ENCODE measurements around the gene MYG1.
"Not testable (repeated sequence)": the region's sequence is repeated elsewhere in the genome, so short reads cannot be mapped to it uniquely, and the experiment has no call there.

Gene MYG1

DNA sequence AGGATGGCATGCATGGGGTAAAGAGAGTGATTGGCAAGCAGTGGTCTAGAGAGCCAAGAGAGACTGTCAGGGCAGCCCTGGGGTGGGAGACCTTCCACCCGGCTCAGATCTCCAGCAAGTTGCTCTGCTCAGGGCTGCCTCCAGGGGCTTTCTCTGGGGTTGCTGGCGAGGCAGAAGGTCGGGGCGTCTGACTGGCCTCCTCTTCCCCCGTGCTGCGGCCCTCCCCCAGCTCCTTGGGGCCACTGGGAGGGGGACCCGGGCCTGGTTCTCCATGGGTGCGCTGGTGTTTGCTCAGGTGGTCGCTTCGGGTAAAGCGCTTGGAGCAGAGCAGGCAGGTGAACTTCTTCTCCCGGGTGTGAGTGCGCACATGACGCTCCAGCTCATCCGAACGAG lies 28.5 kb downstream of the MYG1 start:
- Histone ChIP-seq H3K36me3 (ENCODE audit: control insufficient read depth in 2 of 2, insufficient read depth in 2 of 2, low read length in 2 of 2) (no peaks in the 10 kb centered on the region), H3K27ac (ENCODE audit: low read length) (no peak overlapping the region), H3K27me3 (ENCODE audit: control insufficient read depth in 1 of 2, insufficient read depth in 2 of 2, low read length in 2 of 2) (peaks cover 10% of the 10 kb centered on the region in 2 donors), H3K9me3 (ENCODE audit: control insufficient read depth in 2 of 2, low read length in 2 of 2) (no peaks in the 10 kb centered on the region), H3K4me3 (ENCODE audit: low read length in 2 of 2) (no peak overlapping the region), H3K4me1 (ENCODE audit: control insufficient read depth, insufficient read depth, low read length) (peaks cover 19% of the 10 kb centered on the region), H3K9ac (ENCODE audit: low read length in 2 of 2) (no peak overlapping the region)

DNA sequence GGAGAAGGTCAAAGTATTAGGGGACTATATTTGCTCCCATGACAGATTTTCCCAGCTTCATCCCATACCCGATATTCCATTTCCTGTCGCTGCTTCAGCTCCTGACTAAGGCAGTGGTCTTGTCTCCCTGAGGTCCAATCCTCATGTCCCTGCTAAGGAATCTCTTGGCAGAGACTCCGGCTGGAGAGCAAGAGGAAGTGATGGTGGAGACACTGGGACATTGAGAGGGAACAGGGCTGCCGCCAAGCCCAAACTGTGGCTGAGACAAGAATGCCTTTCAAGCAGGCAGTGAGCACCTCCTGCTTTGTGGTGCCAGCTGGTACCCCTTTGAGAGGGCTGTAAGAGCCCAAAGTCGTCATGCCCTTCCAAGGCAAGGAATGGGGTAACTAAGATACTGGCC lies 31.2 kb downstream of the MYG1 start:
- H3K4me1 ChIP-seq (ENCODE audit: control insufficient read depth, insufficient read depth, low read length) = peaks cover 6% of the 10 kb centered on the region
- H3K4me3 ChIP-seq (ENCODE audit: low read length in 2 of 2) = no peak overlapping the region
- H3K27ac ChIP-seq (ENCODE audit: low read length) = no peak overlapping the region
- no peaks in the 10 kb centered on the region for H3K9me3 ChIP-seq (ENCODE audit: control insufficient read depth in 2 of 2, low read length in 2 of 2)
- H3K9ac ChIP-seq (ENCODE audit: low read length in 2 of 2) = no peak overlapping the region
- no peaks in the 10 kb centered on the region for H3K36me3 ChIP-seq (ENCODE audit: control insufficient read depth in 2 of 2, insufficient read depth in 2 of 2, low read length in 2 of 2)
- H3K27me3 ChIP-seq (ENCODE audit: control insufficient read depth in 1 of 2, insufficient read depth in 2 of 2, low read length in 2 of 2) = peaks cover 20 to 24% of the 10 kb centered on the region in 2 donors

DNA sequence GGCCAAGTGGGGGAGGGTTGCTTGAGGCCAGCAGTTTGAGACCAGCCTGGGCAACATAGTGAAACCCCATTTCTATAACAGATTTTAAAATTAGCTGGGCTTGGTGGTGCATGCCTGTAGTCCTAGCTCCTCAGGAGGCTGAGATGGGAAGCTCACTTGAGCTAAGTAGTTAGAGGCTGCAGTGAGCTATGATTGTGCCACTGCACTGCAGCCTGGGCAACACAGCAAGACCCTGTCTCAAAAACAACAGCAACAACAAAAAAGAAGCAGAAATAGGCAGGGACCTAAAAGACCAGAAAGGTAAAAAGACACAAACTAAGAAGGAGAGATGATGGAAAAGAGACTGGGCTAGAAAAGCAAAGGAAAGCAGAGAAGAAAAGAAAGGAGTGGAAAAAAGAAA lies 32.8 kb downstream of the MYG1 start:
- H3K27me3 ChIP-seq (ENCODE audit: control insufficient read depth in 1 of 2, insufficient read depth in 2 of 2, low read length in 2 of 2) = peaks cover 35 to 40% of the 10 kb centered on the region in 2 donors

DNA sequence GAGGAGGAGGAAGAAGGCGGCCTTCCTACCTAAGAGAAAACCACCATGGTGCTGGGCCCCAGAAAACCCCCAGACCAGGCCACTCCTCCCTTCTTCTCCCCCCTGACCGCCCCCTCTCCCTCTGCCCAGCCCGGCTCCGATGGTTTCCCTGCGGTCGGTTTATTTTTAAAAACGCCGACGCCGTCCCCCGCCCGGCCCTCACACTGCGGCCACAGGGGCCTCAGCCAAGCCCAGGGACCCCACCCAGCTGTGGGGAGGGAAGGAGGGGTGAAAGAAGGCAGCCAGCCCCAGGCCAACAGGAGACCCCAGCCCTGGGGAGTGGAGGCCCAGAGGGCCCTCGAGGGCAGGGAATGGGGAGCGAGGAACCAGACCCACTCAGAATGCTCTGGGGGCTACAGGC lies 33.2 kb downstream of the MYG1 start:
- H3K9me3 ChIP-seq (ENCODE audit: control insufficient read depth in 2 of 2, low read length in 2 of 2) = no peaks in the 10 kb centered on the region
- H3K36me3 ChIP-seq (ENCODE audit: control insufficient read depth in 2 of 2, insufficient read depth in 2 of 2, low read length in 2 of 2) = no peaks in the 10 kb centered on the region
- no peak overlapping the region for H3K9ac ChIP-seq (ENCODE audit: low read length in 2 of 2)
- no peak overlapping the region for H3K4me3 ChIP-seq (ENCODE audit: low read length in 2 of 2)
- no peaks in the 10 kb centered on the region for H3K4me1 ChIP-seq (ENCODE audit: control insufficient read depth, insufficient read depth, low read length)
- H3K27ac ChIP-seq (ENCODE audit: low read length) = no peak overlapping the region
- peaks cover 39 to 44% of the 10 kb centered on the region in 2 donors for H3K27me3 ChIP-seq (ENCODE audit: control insufficient read depth in 1 of 2, insufficient read depth in 2 of 2, low read length in 2 of 2)

More for the DNA sequence above, 32.8 kb downstream of the MYG1 start:
- H3K36me3 ChIP-seq (ENCODE audit: control insufficient read depth in 2 of 2, insufficient read depth in 2 of 2, low read length in 2 of 2); H3K9ac ChIP-seq (ENCODE audit: low read length in 2 of 2); H3K4me3 ChIP-seq (ENCODE audit: low read length in 2 of 2); H3K9me3 ChIP-seq (ENCODE audit: control insufficient read depth in 2 of 2, low read length in 2 of 2); H3K4me1 ChIP-seq (ENCODE audit: control insufficient read depth, insufficient read depth, low read length); H3K27ac ChIP-seq (ENCODE audit: low read length): not testable (repeated sequence)

DNA sequence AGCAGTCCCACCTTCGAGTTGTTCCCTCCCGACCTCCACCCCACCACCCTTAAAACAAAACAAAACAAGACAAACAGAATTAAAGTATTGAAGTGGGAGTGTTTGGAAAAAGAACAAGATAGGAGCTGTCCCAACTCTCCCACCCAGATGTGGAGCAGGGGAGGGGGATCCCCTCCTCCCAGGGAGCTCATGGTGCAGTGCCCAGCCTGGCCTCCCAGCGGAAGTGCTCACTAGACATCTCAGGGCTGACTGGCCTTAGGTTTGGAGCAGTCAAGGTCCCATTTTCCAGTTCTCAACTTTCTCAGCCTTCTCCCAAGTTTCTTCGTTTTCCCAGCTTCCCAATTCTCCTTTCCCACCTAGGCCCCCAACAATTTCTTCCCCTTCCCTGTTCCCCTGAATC lies 33.8 kb downstream of the MYG1 start:
- Histone ChIP-seq H3K9me3 (ENCODE audit: control insufficient read depth in 2 of 2, low read length in 2 of 2) (no peaks in the 10 kb centered on the region), H3K27me3 (ENCODE audit: control insufficient read depth in 1 of 2, insufficient read depth in 2 of 2, low read length in 2 of 2) (peaks cover 40 to 49% of the 10 kb centered on the region in 2 donors), H3K27ac (ENCODE audit: low read length) (no peak overlapping the region), H3K9ac (ENCODE audit: low read length in 2 of 2) (no peak overlapping the region), H3K4me1 (ENCODE audit: control insufficient read depth, insufficient read depth, low read length) (no peaks in the 10 kb centered on the region), H3K36me3 (ENCODE audit: control insufficient read depth in 2 of 2, insufficient read depth in 2 of 2, low read length in 2 of 2) (no peaks in the 10 kb centered on the region), H3K4me3 (ENCODE audit: low read length in 2 of 2) (no peak overlapping the region)

DNA sequence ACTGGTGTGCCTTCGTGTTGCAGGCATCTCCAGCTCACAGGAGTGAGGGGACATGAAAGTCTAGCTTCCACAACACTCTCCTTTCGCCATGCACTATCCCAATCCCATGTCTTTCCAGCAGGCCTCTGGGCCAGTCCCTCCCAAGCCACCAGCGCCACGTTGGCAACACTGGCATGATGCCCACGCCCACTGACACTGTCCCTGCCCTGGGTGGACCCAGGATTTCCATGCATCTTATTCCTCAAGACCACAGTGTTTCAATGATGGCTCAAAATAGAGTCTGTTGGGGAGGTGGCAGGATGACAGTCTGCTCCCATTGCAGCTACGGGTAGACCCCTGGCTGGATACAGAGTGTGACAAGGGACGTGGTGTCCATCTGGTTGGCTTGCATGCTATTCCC lies 34.4 kb downstream of the MYG1 start:
- no peaks in the 10 kb centered on the region for H3K9me3 ChIP-seq (ENCODE audit: control insufficient read depth in 2 of 2, low read length in 2 of 2)
- H3K4me1 ChIP-seq (ENCODE audit: control insufficient read depth, insufficient read depth, low read length) = no peaks in the 10 kb centered on the region
- H3K9ac ChIP-seq (ENCODE audit: low read length in 2 of 2) = no peak overlapping the region
- H3K27ac ChIP-seq (ENCODE audit: low read length) = no peak overlapping the region
- H3K27me3 ChIP-seq (ENCODE audit: control insufficient read depth in 1 of 2, insufficient read depth in 2 of 2, low read length in 2 of 2) = peaks cover 45 to 54% of the 10 kb centered on the region in 2 donors
- H3K36me3 ChIP-seq (ENCODE audit: control insufficient read depth in 2 of 2, insufficient read depth in 2 of 2, low read length in 2 of 2) = no peaks in the 10 kb centered on the region
- H3K4me3 ChIP-seq (ENCODE audit: low read length in 2 of 2) = no peak overlapping the region

DNA sequence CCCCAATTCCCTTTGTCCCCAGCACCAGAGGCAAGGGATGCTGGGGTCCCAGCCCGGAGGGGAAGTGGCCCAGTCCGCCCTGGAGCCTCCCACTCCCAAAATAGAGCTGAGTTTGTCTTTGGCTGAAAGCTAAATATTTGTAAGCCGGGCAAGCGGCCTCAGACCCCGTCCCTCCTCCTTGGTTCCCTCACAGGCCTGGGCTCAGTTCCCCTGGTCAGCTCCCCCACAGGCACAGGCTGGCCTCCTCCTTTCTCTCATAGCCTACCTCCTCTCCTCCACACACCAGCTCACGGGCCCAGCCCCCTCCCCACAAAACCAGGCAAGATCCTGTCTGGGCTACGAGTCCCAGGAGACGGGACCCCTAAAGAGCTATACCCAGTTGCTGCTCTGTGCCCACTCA lies 35.3 kb downstream of the MYG1 start:
- H3K4me1 ChIP-seq (ENCODE audit: control insufficient read depth, insufficient read depth, low read length) = no peaks in the 10 kb centered on the region
- no peak overlapping the region for H3K27ac ChIP-seq (ENCODE audit: low read length)
- peaks cover 47 to 57% of the 10 kb centered on the region in 2 donors for H3K27me3 ChIP-seq (ENCODE audit: control insufficient read depth in 1 of 2, insufficient read depth in 2 of 2, low read length in 2 of 2)

DNA sequence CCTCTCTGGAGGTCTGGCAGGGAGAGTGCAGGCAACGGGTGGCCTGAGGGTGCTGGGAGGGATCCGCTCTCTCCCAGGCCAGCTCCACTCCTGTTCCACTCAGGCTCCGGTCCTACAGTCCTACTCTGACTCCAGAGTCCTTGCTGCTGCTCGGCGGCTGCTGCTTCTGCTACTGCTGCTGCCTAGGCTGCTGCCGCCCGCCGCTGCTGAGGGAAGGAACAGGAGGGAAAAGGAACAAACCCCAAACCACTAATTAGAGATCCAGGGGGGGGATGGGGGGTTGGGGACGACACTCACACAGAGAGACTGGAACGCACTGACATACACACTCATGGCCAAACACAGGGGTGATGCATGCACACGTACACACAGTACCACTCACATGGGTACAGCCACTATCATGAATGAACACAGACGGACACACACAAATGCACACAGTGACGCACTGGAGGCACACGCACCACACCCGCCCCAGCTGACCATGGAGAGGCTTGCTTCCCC lies 36.7 kb downstream of the MYG1 start, which contains the start of gene SP7:
Gene SP7 (minus strand): TSS at position 174 of the 501 bp plus-strand sequence. CDS start 708 bp downstream, outside the sequence.
- Histone ChIP-seq H3K4me1 (ENCODE audit: control insufficient read depth, insufficient read depth, low read length) (no peaks in the 10 kb centered on the region), H3K4me3 (ENCODE audit: low read length in 2 of 2) (no peak within 1 kb of the TSS), H3K9ac (ENCODE audit: low read length in 2 of 2) (no peak within 1 kb of the TSS), H3K9me3 (ENCODE audit: control insufficient read depth in 2 of 2, low read length in 2 of 2) (no peaks in the 10 kb centered on the region), H3K27me3 (ENCODE audit: control insufficient read depth in 1 of 2, insufficient read depth in 2 of 2, low read length in 2 of 2) (peaks cover 43 to 54% of the 10 kb centered on the region in 2 donors), H3K36me3 (ENCODE audit: control insufficient read depth in 2 of 2, insufficient read depth in 2 of 2, low read length in 2 of 2) (no peaks in the 10 kb centered on the region), H3K27ac (ENCODE audit: low read length) (no peak within 1 kb of the TSS)

More for the DNA sequence above, 35.3 kb downstream of the MYG1 start:
- Histone ChIP-seq H3K36me3 (ENCODE audit: control insufficient read depth in 2 of 2, insufficient read depth in 2 of 2, low read length in 2 of 2) (no peaks in the 10 kb centered on the region), H3K9me3 (ENCODE audit: control insufficient read depth in 2 of 2, low read length in 2 of 2) (no peaks in the 10 kb centered on the region), H3K9ac (ENCODE audit: low read length in 2 of 2) (no peak overlapping the region), H3K4me3 (ENCODE audit: low read length in 2 of 2) (no peak overlapping the region)

DNA sequence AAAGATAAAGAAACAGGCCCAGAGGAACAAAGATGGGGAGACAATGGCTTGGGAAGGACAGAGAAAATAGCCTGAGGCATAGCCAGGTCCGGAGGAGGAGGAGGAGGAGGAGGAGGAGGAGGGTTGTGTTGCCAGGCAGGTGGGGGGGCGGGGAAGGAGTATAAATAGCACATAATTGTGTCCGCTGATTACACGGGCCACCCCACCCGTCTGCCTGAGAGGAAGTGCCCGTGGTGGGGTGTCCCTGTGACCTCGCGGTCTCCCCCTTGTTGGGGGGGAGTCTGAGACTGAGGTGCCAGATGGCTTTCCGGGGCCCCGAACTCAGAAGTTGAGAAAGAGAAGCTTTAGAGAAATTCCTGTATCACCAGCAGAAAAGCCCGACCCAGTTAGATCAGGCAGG lies 38.5 kb downstream of the MYG1 start:
- Histone ChIP-seq H3K27ac (ENCODE audit: low read length) (no peak overlapping the region), H3K9me3 (ENCODE audit: control insufficient read depth in 2 of 2, low read length in 2 of 2) (no peaks in the 10 kb centered on the region), H3K9ac (ENCODE audit: low read length in 2 of 2) (no peak overlapping the region), H3K27me3 (ENCODE audit: control insufficient read depth in 1 of 2, insufficient read depth in 2 of 2, low read length in 2 of 2) (peaks cover 38 to 47% of the 10 kb centered on the region in 2 donors), H3K36me3 (ENCODE audit: control insufficient read depth in 2 of 2, insufficient read depth in 2 of 2, low read length in 2 of 2) (no peaks in the 10 kb centered on the region), H3K4me3 (ENCODE audit: low read length in 2 of 2) (no peak overlapping the region), H3K4me1 (ENCODE audit: control insufficient read depth, insufficient read depth, low read length) (no peaks in the 10 kb centered on the region)

DNA sequence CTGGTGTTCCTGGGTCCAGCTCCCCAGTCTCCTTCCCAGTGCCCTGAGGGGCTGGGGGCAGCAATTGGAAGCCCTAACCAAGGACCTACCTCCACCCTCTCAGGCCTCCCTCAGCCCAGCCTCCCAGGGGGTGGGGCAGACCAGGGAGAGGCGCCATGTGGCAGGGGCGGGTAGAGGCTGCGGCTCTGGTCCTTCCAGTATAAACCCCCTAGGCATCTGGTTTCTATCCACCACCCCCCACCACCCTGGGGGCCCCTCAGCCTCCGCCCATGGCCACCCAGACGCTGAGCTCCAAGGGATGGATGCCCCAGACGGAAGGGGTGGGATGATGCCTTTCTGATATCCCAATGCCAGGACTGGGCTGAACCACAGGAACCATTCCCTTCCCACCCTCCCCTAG lies 39.4 kb downstream of the MYG1 start:
- Histone ChIP-seq H3K9ac (ENCODE audit: low read length in 2 of 2) (no peak overlapping the region), H3K4me3 (ENCODE audit: low read length in 2 of 2) (no peak overlapping the region), H3K9me3 (ENCODE audit: control insufficient read depth in 2 of 2, low read length in 2 of 2) (no peaks in the 10 kb centered on the region), H3K36me3 (ENCODE audit: control insufficient read depth in 2 of 2, insufficient read depth in 2 of 2, low read length in 2 of 2) (no peaks in the 10 kb centered on the region), H3K4me1 (ENCODE audit: control insufficient read depth, insufficient read depth, low read length) (no peaks in the 10 kb centered on the region), H3K27ac (ENCODE audit: low read length) (no peak overlapping the region), H3K27me3 (ENCODE audit: control insufficient read depth in 1 of 2, insufficient read depth in 2 of 2, low read length in 2 of 2) (peaks cover 33 to 43% of the 10 kb centered on the region in 2 donors)

DNA sequence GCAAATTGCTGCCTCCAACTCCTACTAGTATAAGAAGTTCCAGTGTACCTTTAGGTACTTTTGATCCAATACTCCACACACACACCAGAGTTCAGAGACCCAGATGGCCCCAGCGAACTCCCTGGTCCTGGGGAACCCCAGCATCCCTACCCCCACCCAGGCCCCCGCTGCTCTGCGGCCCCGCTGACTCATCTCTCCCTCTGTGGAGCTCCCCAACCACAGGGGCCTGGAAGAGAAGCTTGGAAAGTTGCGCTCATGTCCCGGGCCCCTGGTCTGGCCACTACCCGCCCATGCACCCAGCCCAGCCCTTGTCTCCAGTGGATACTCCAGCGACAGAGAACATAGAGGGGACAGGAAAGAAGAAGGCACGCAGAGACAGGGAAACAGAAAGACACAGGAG lies 40.9 kb downstream of the MYG1 start:
- no peaks in the 10 kb centered on the region for H3K9me3 ChIP-seq (ENCODE audit: control insufficient read depth in 2 of 2, low read length in 2 of 2)
- no peak overlapping the region for H3K9ac ChIP-seq (ENCODE audit: low read length in 2 of 2)
- peaks cover 28 to 33% of the 10 kb centered on the region in 2 donors for H3K27me3 ChIP-seq (ENCODE audit: control insufficient read depth in 1 of 2, insufficient read depth in 2 of 2, low read length in 2 of 2)

More for the DNA sequence above, 40.9 kb downstream of the MYG1 start:
- Histone ChIP-seq H3K4me1 (ENCODE audit: control insufficient read depth, insufficient read depth, low read length) (peaks cover 8% of the 10 kb centered on the region), H3K36me3 (ENCODE audit: control insufficient read depth in 2 of 2, insufficient read depth in 2 of 2, low read length in 2 of 2) (no peaks in the 10 kb centered on the region), H3K4me3 (ENCODE audit: low read length in 2 of 2) (no peak overlapping the region), H3K27ac (ENCODE audit: low read length) (no peak overlapping the region)
